GM19324 (cell line): ENCODE measurements around the gene ZNF559.
A peak's percentile ranks its signal among the peaks of the same experiment; 100 is the strongest.
"Not testable (repeated sequence)": the region's sequence is repeated elsewhere in the genome, so short reads cannot be mapped to it uniquely, and the experiment has no call there.

ENCODE experiments used
- ATAC-seq: cut with Tn5 transposase; IDR thresholded peaks from one replicate; pipeline ENCODE4 v1.9.1; 2021; ENCODE audit warnings: mild to moderate bottlenecking, moderate library complexity; ENCODE audit not compliant: unreplicated experiment, low FRiP score

The ZNF559 gene

GRCh38 chr19:9323919-9324583 lies at the start of gene ZNF559:
TSS of gene ZNF559 (plus strand) at chr19:9324179. CDS start at chr19:9338550, 14,371 bp downstream.
- ATAC-seq: peak; percentile 84

- not testable (repeated sequence) for ATAC-seq
Observed at GRCh38 chr19:9283485-9283884, 40.5 kb upstream of the ZNF559 start.

- ATAC-seq: no peak
Observed at GRCh38 chr19:9289231-9289884, 34.6 kb upstream of the ZNF559 start.

- ATAC-seq: no peak
Observed at GRCh38 chr19:9295411-9295849, 28.5 kb upstream of the ZNF559 start.

GRCh38 chr19:9296336-9296735 lies 27.6 kb upstream of the ZNF559 start:
- no peak for ATAC-seq

GRCh38 chr19:9306443-9306842 lies 17.5 kb upstream of the ZNF559 start:
- no peak for ATAC-seq

- no peak for ATAC-seq
Observed at GRCh38 chr19:9308091-9308770, 15.7 kb upstream of the ZNF559 start.

- ATAC-seq: peak; percentile 96
Observed at GRCh38 chr19:9309139-9309973, 14.6 kb upstream of the ZNF559 start, which contains the start of gene ZNF699. TSS of gene ZNF699 (minus strand) at chr19:9309838. CDS start at chr19:9305119, 4,719 bp downstream.

GRCh38 chr19:9309974-9310446 lies 14.0 kb upstream of the ZNF559 start:
- ATAC-seq: peak; percentile 65

- ATAC-seq: no peak
Observed at GRCh38 chr19:9313756-9314155, 10.2 kb upstream of the ZNF559 start.

GRCh38 chr19:9321338-9321737 lies 2.6 kb upstream of the ZNF559 start:
- no peak for ATAC-seq

GRCh38 chr19:9321756-9322155 lies 2.2 kb upstream of the ZNF559 start:
- not testable (repeated sequence) for ATAC-seq

GRCh38 chr19:9322201-9322600 lies 1.8 kb upstream of the ZNF559 start:
- ATAC-seq: not testable (repeated sequence)

- ATAC-seq: peak; percentile 27
Observed at GRCh38 chr19:9323557-9323918, 441 bp upstream of the ZNF559 start.

- no peak for ATAC-seq
Observed at GRCh38 chr19:9324584-9324962, 594 bp downstream of the ZNF559 start.

GRCh38 chr19:9329999-9330398 lies 6.0 kb downstream of the ZNF559 start:
- ATAC-seq: no peak

GRCh38 chr19:9342610-9343304 lies 18.8 kb downstream of the ZNF559 start:
- ATAC-seq: no peak

- ATAC-seq: no peak
Observed at GRCh38 chr19:9345005-9345404, 21.0 kb downstream of the ZNF559 start.

GRCh38 chr19:9348253-9348652 lies 24.3 kb downstream of the ZNF559 start:
- ATAC-seq: no peak

- ATAC-seq: no peak
Observed at GRCh38 chr19:9348671-9349070, 24.7 kb downstream of the ZNF559 start.
